ENCODE measurements around the gene SBNO2. TPM values are rescaled to one million over a fixed set of nuclear protein-coding genes. Genes with fewer than 3 reads are reported as not detected.

The SBNO2 gene
- total and polyA plus RNA-seq, 2 donors (not counting 3 experiments of a cell fraction or from before 2014, with no cell fraction given), result 31.4 to 65.7 TPM

- Histone ChIP-seq H3K36me3 (ENCODE audit: control insufficient read depth in 2 of 2, extremely low read depth in 1 of 2, insufficient read depth in 2 of 2, low read length in 2 of 2) (peaks cover 10 to 29% of the 10 kb centered on the region in 2 experiments), H3K9me1 (replicated peaks; ENCODE audit: control insufficient read depth, extremely low read depth, insufficient read depth, low read length) (no peaks in the 10 kb centered on the region), H3K9me3 (replicated peaks; ENCODE audit: control insufficient read depth, insufficient read depth, low read length) (no peaks in the 10 kb centered on the region), H3K27me3 (ENCODE audit: control insufficient read depth in 2 of 2, insufficient read depth in 2 of 2, low read length in 2 of 2) (no peaks in the 10 kb centered on the region), H3K4me2 (ENCODE audit: insufficient read depth, low read length) (no peak overlapping the region), H2AFZ (ENCODE audit: low read depth, low read length) (no peak overlapping the region), H3K4me1 (ENCODE audit: control insufficient read depth, extremely low read depth, insufficient read depth, low read length) (peaks cover 19% of the 10 kb centered on the region), H3K4me3 (replicated peaks in 1 of 3; ENCODE audit: insufficient read depth in 1 of 3, low read depth in 1 of 3, low read length in 3 of 3) (no peak overlapping the region), H3K9ac (replicated peaks; ENCODE audit: extremely low read depth, insufficient read depth, low read length) (no peak overlapping the region), H4K20me1 (replicated peaks; ENCODE audit: control insufficient read depth, extremely low read depth, insufficient read depth, low read length) (no peaks in the 10 kb centered on the region), H3K79me2 (ENCODE audit: control insufficient read depth, insufficient read depth, low read length) (peaks cover 18% of the 10 kb centered on the region), H3K27ac (ENCODE audit: insufficient read depth, low read depth, low read length) (no peak overlapping the region)
- CTCF ChIA-PET, result interaction anchor here (1.2 kb wide), 1 partner anchor 37 kb away, joined by 3 read pairs; no protein-coding TSS in a partner anchor
- DNase-seq (ENCODE audit: low read depth, low spot score), result no peak
- TF ChIP-seq POLR2AphosphoS5 (IDR thresholded peaks at IDR 0.05; ENCODE audit: insufficient read depth, low read depth, low read length), result no peak
- peak in 1 of 2 donors; percentile 3 for TF ChIP-seq CTCF (IDR thresholded peaks at IDR 0.05; ENCODE audit: extremely low read depth in 1 of 2, insufficient read depth in 1 of 2, low read depth in 1 of 2, low read length in 2 of 2)
- dilution Hi-C loops (cut with MboI; ENCODE audit: extremely low pct_ligation_motif_present, low sequenced_read_pairs), result no loop called here
- FAIRE-seq, result no peak
- intact Hi-C loops (cut with micrococcal nuclease), result loop anchor here (10.0 kb wide), 1 partner anchor 172 kb away; no protein-coding TSS in a partner anchor
- BruUV-seq (replicated peaks), result no TSS peak
- POLR2A ChIA-PET, result no interaction called here
These were observed 67.0 kb downstream of the SBNO2 start for GRCh38 chr19:1106841-1107660.

Data from endothelial cell of umbilical vein (primary cell).